Upper lobe of left lung (tissue), 6 donors: ENCODE data around the gene ARHGAP40. TPM values are rescaled to one million over a fixed set of nuclear protein-coding genes. Genes with fewer than 3 reads are reported as not detected.

Experiments used
- ATAC-seq, 2 donors: fragments of 200-7000 bp; cut with Tn5 transposase; one replicate each; pipeline ENCODE4 v1.9.1; 2022; ENCODE audit warnings: mild to moderate bottlenecking in 2 of 2, moderate library complexity in 2 of 2; ENCODE audit not compliant: low FRiP score in 2 of 2
- DNase-seq, 2 donors: peaks; one replicate each; pipeline ENCODE4 v3.0.0-alpha.2; 2019 to 2020
- H3K27ac ChIP-seq, 4 donors: fragments of 200-600 bp; sonication (generic); one replicate each; pipeline ENCODE4 v1.5.1; 2016 to 2019
- H3K27me3 ChIP-seq, 4 donors: fragments of 200-600 bp; sonication (generic); one replicate each; pipeline ENCODE4 v1.5.1; 2017 to 2019
- H3K36me3 ChIP-seq, 4 donors: fragments of 200-600 bp; sonication (generic); one replicate each; pipeline ENCODE4 v1.5.1; 2016 to 2019
- H3K4me1 ChIP-seq, 4 donors: fragments of 200-600 bp; sonication (generic); one replicate each; pipeline ENCODE4 v1.5.1; 2018 to 2019
- H3K4me3 ChIP-seq, 4 donors: fragments of 200-600 bp; sonication (generic); one replicate each; pipeline ENCODE4 v1.5.1; 2017 to 2019; ENCODE audit warnings: mild to moderate bottlenecking in 2 of 4, moderate library complexity in 1 of 4
- H3K9me3 ChIP-seq, 4 donors: fragments of 200-600 bp; sonication (generic); one replicate each; pipeline ENCODE4 v1.5.1; 2018 to 2019
- EP300 ChIP-seq, 4 donors: sonication (generic); formaldehyde crosslinking; IDR thresholded peaks; one replicate each; pipeline ENCODE4 v1.5.1; 2017; ENCODE audit warnings: antibody characterized with exemption in 4 of 4, control low read depth in 2 of 4
- POLR2A ChIP-seq, 4 donors: fragments of 450-650 bp; IDR thresholded peaks; one replicate each; pipeline ENCODE4 v1.5.1; 2016 to 2017; ENCODE audit warnings: antibody characterized with exemption in 4 of 4, mild to moderate bottlenecking in 2 of 4
- POLR2AphosphoS5 ChIP-seq, 2 donors: sonication (generic); formaldehyde crosslinking; IDR thresholded peaks; one replicate each; pipeline ENCODE4 v1.5.1; 2017; ENCODE audit warnings: antibody characterized with exemption in 2 of 2
- whole genome bisulfite sequencing, 2 donors: methylation state at CpG; one replicate each; pipeline ENCODE4 v1.1.5; 2017 to 2018; 5-methylcytosine and 5-hydroxymethylcytosine counted together
- total RNA-seq, 6 donors: library from RNA; depleted of rRNA in 4 of 6; stranded (reverse); fragments of >200 nt in 4 of 6; gene quantifications; one replicate each; pipeline versions ENCODE4 v1.1.0 to v1.2.1, GENCODE V29; 2016 to 2021
- TF ChIP-seq, protein P1 (sequence below), 6 experiments: fragments of 450-650 bp in 4 of 6; fragments of 200-600 bp in 2 of 6; sonication (generic) in 2 of 6; IDR thresholded peaks; one replicate each; pipeline ENCODE4 v1.5.1; 2016 to 2019; ENCODE audit warnings: antibody characterized with exemption in 6 of 6
- donor health status: DM: no; HTN: no; CAD: no; lungs with moderate emphysema.
- donor health status: DM: no; HTN: yes; CAD: no; lungs with severe emphysema.

The ARHGAP40 gene
- total RNA-seq, 6 donors from 2014 or later: 0.29 to 22.0 (median 0.52) TPM

DNA sequence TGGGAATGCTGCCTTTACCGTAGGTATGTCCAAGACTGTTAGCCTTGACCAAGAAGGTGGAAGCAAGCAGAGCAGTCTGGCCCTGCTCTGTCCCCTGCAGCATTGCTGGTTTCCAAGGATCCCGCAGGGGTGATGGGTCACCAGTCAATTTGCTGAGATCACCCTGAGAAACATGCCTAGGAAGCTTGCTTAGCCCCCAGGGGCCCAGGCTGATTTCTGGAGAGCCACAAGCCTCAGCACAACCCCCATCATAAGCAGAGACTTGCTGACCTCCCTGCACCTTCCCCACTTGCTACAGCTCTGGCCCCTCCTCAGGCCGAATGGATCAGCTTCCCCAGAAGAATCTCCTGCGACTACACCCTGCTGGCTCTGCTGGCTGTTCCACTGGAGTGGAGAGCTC, 21.5 kb downstream of the ARHGAP40 start:
- Histone ChIP-seq H3K27ac (no peak overlapping the region), H3K4me3 (no peak overlapping the region), H3K9me3 (no peaks in the 10 kb centered on the region), H3K4me1 (no peaks in the 10 kb centered on the region), H3K27me3 (no peaks in the 10 kb centered on the region), H3K36me3 (no peaks in the 10 kb centered on the region)
- TF ChIP-seq EP300 (IDR thresholded peaks at IDR 0.05) (no peak), POLR2A (IDR thresholded peaks at IDR 0.05) (no peak), POLR2AphosphoS5 (IDR thresholded peaks at IDR 0.05) (no peak)
- TF ChIP-seq, protein P1, sequence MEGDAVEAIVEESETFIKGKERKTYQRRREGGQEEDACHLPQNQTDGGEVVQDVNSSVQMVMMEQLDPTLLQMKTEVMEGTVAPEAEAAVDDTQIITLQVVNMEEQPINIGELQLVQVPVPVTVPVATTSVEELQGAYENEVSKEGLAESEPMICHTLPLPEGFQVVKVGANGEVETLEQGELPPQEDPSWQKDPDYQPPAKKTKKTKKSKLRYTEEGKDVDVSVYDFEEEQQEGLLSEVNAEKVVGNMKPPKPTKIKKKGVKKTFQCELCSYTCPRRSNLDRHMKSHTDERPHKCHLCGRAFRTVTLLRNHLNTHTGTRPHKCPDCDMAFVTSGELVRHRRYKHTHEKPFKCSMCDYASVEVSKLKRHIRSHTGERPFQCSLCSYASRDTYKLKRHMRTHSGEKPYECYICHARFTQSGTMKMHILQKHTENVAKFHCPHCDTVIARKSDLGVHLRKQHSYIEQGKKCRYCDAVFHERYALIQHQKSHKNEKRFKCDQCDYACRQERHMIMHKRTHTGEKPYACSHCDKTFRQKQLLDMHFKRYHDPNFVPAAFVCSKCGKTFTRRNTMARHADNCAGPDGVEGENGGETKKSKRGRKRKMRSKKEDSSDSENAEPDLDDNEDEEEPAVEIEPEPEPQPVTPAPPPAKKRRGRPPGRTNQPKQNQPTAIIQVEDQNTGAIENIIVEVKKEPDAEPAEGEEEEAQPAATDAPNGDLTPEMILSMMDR (IDR thresholded peaks at IDR 0.05): no peak
- 71 to 77% methylated on average over 4 of the region's 4 CpGs for WGBS, 2 donors
- no peak for ATAC-seq
- DNase-seq: no peak

DNA sequence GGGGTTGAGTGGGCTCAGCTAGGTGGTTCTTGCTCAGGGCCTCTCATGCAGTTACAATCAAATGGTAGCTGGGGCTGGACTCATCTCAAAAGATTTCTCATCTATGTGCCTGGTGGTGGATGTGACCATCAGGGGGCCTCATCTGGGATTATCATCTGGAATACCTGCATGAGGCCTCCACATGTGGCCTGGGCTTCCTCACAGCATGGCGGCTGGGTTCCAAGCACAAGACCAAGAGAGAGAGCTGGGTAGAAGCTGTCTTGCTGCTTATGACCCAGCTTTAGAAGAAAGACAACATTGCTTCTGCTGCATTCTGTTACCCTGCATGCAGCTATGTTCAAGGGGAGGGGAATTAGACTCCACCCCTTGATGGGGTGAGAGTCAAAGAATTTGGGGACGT, 22.5 kb downstream of the ARHGAP40 start:
- Histone ChIP-seq H3K36me3 (no peaks in the 10 kb centered on the region), H3K4me3 (no peak overlapping the region), H3K27me3 (no peaks in the 10 kb centered on the region), H3K27ac (no peak overlapping the region), H3K9me3 (no peaks in the 10 kb centered on the region), H3K4me1 (no peaks in the 10 kb centered on the region)
- TF ChIP-seq EP300 (IDR thresholded peaks at IDR 0.05) (no peak), POLR2AphosphoS5 (IDR thresholded peaks at IDR 0.05) (no peak), POLR2A (IDR thresholded peaks at IDR 0.05) (no peak)
- TF ChIP-seq, protein P1 (IDR thresholded peaks at IDR 0.05): no peak
- ATAC-seq (no peak), DNase-seq (no peak)
- WGBS, 2 donors: 83 to 86% methylated on average over 2 of the region's 2 CpGs

DNA sequence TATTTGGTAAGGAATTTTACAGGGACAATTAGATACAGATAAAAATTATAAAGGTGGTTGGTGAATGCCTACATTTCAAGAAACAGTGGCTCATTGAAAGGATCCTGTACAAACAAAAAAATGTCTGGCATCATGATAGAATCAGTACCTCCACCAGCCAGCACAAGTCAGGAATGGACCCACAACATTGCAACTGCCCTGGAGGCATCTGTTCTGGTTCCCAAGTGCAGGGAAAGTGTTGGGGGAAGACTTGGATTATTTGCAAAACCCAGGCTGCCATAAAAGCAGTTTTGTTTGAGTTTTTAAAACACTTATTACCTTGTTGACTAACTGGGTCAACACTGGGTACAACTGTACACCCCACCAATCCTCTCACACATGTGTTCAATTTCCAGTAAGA, 24.3 kb downstream of the ARHGAP40 start:
- H3K27me3 ChIP-seq: no peaks in the 10 kb centered on the region
- no peak overlapping the region for H3K4me3 ChIP-seq
- H3K9me3 ChIP-seq: no peaks in the 10 kb centered on the region
- ATAC-seq (no peak), DNase-seq (no peak)
- TF ChIP-seq POLR2A (IDR thresholded peaks at IDR 0.05) (no peak), EP300 (IDR thresholded peaks at IDR 0.05) (no peak), POLR2AphosphoS5 (IDR thresholded peaks at IDR 0.05) (no peak)
- TF ChIP-seq, protein P1 (IDR thresholded peaks at IDR 0.05): no peak
- H3K4me1 ChIP-seq: no peaks in the 10 kb centered on the region
- no peaks in the 10 kb centered on the region for H3K36me3 ChIP-seq
- no peak overlapping the region for H3K27ac ChIP-seq

DNA sequence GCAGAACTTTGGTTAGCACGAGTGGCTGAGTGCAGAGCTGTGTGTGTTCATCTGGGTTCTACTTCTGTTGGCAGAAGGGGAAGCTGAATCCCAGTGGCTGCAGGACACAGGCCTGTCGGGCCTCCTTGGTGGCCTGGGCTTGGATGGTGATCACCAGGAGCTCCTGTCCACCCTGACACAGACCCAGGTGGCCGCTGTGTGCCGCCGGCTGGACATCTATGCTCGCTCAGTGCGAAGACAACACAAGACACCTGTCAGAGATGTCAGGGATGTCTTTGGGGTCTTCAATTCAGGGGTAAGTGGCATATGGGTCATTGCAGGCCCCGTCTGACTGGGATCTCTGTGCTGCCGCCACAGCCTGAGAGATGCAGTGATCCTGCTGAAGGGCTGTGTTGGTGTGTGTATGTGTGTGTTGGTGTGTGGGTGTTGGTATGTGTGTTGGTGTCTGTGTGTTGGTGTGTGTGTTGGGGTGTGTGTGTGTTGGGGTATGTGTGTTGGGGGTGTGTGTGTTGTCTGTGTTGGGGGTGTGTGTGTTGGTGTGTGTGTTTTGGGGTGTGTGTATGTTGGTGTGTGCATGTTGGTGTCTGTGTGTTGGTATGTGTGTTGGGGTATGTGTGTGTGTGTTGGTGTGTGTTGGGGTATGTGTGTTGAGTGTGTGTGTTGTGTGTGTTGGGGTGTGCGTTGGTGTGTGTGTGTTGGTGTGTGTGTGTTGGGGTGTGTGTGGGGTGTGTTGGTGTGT, 25.5 kb downstream of the ARHGAP40 start:
- DNase-seq: peak in 1 of 2 donors; percentile 65
- no peak for ATAC-seq
- H3K9me3 ChIP-seq: no peaks in the 10 kb centered on the region
- H3K4me1 ChIP-seq: no peaks in the 10 kb centered on the region
- H3K27ac ChIP-seq: no peak overlapping the region
- no peak overlapping the region for H3K4me3 ChIP-seq
- no peaks in the 10 kb centered on the region for H3K27me3 ChIP-seq
- TF ChIP-seq EP300 (IDR thresholded peaks at IDR 0.05) (no peak), POLR2AphosphoS5 (IDR thresholded peaks at IDR 0.05) (no peak)
- H3K36me3 ChIP-seq: no peaks in the 10 kb centered on the region
- 90 to 91% methylated on average over 8 to 10 of the region's 10 CpGs for WGBS, 2 donors

DNA sequence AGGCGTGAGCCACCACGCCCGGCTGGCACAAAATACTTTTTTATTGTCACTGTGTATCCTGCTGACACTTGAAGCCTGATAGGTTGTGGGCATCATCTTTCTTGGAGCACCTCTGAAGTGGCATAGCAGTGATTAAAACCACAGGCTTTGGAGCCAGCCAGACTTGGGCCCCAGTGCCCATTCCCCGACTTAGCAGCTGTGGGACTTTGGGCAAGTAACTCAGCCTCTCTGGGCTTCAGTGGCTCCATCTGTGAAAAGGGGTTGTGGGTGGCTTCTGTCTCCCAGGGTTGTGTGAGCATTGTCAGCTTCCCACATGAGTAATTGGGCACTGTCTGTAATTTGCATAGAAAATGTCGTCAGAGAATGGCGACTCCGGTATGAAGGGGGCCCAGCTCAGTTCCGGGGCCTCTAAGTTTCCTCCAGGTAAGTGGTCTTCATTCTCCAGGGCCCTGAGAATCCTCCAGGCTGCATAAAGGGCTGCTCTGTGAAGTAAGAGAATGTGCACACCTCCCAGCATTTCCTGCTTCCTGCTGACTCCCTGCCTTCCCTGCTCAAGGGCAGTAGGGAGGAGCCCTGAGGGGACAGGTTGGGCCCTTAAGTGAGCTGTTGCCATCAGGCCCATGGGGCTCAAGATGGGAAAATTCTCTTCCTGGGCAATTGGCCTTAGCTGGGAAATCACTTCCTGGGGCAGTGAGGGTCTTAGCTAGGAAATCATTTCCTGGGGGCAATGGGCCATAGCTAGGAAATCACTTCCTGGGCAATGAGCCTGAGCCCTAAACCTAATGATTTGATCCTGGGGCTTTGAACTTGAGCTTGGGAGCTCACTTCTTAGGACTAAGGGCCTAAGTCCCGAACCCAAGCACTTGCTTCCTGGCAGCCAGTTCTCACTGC, 27.2 kb downstream of the ARHGAP40 start:
- WGBS, 2 donors: 77 to 89% methylated on average over 5 to 9 of the region's 9 CpGs
- TF ChIP-seq EP300 (IDR thresholded peaks at IDR 0.05) (no peak), POLR2A (IDR thresholded peaks at IDR 0.05) (no peak), POLR2AphosphoS5 (IDR thresholded peaks at IDR 0.05) (no peak)
- TF ChIP-seq, protein P1 (IDR thresholded peaks at IDR 0.05): no peak
- Histone ChIP-seq H3K27me3 (no peaks in the 10 kb centered on the region), H3K4me3 (no peak overlapping the region), H3K36me3 (no peaks in the 10 kb centered on the region), H3K9me3 (no peaks in the 10 kb centered on the region), H3K4me1 (peaks cover 0 to 4% (median 0%) of the 10 kb centered on the region in 4 donors), H3K27ac (no peak overlapping the region)
- DNase-seq (no peak), ATAC-seq (no peak)
